ENCODE measurements around the gene PPP1R12C.
"Not testable (repeated sequence)": the region's sequence is repeated elsewhere in the genome, so short reads cannot be mapped to it uniquely, and the experiment has no call there.

PPP1R12C gene

GRCh38 chr19:55112246-55112776, 5.1 kb downstream of the PPP1R12C start:
- DNase-seq (ENCODE audit: low read depth), result no peak

- no peak for DNase-seq (ENCODE audit: low read depth)
Observed at GRCh38 chr19:55111238-55111831, 6.1 kb downstream of the PPP1R12C start.

GRCh38 chr19:55109527-55110291, 7.7 kb downstream of the PPP1R12C start:
- DNase-seq (ENCODE audit: low read depth), result no peak

- not testable (repeated sequence) for DNase-seq (ENCODE audit: low read depth)
Observed at GRCh38 chr19:55107252-55107651, 10.2 kb downstream of the PPP1R12C start.

- no peak for DNase-seq (ENCODE audit: low read depth)
Observed at GRCh38 chr19:55106591-55106990, 10.8 kb downstream of the PPP1R12C start.

GRCh38 chr19:55105237-55105636, 12.2 kb downstream of the PPP1R12C start:
- no peak for DNase-seq (ENCODE audit: low read depth)

GRCh38 chr19:55103190-55103589, 14.2 kb downstream of the PPP1R12C start:
- DNase-seq (ENCODE audit: low read depth), result no peak

GRCh38 chr19:55101261-55101660, 16.2 kb downstream of the PPP1R12C start:
- DNase-seq (ENCODE audit: low read depth), result no peak

- DNase-seq (ENCODE audit: low read depth), result no peak
Observed at GRCh38 chr19:55099557-55100506, 17.6 kb downstream of the PPP1R12C start.

- no peak for DNase-seq (ENCODE audit: low read depth)
Observed at GRCh38 chr19:55098716-55099556, 18.5 kb downstream of the PPP1R12C start.

GRCh38 chr19:55097864-55098715, 19.3 kb downstream of the PPP1R12C start:
- DNase-seq (ENCODE audit: low read depth), result no peak

- DNase-seq (ENCODE audit: low read depth), result no peak
Observed at GRCh38 chr19:55096061-55096701, 21.3 kb downstream of the PPP1R12C start.

- no peak for DNase-seq (ENCODE audit: low read depth)
Observed at GRCh38 chr19:55095260-55096060, 22.0 kb downstream of the PPP1R12C start.

- DNase-seq (ENCODE audit: low read depth), result no peak
Observed at GRCh38 chr19:55094456-55095259, 22.8 kb downstream of the PPP1R12C start.

- no peak for DNase-seq (ENCODE audit: low read depth)
Observed at GRCh38 chr19:55092423-55093318, 24.8 kb downstream of the PPP1R12C start.

GRCh38 chr19:55091955-55092354, 25.5 kb downstream of the PPP1R12C start:
- DNase-seq (ENCODE audit: low read depth), result no peak
